Left ventricle myocardium inferior (tissue), 1 donor: ENCODE data around the gene TRIM33. TPM values are rescaled to one million over a fixed set of nuclear protein-coding genes. Genes with fewer than 3 reads are reported as not detected.

Source experiments
- DNase-seq: peaks from one replicate; pipeline ENCODE4 v3.0.0-alpha.2; 2020
- H3K27ac ChIP-seq: fragments of 200-600 bp; replicated peaks from 2 replicates; pipeline ENCODE4 v1.8.0; 2021
- H3K27me3 ChIP-seq: fragments of 200-600 bp; 2 replicates; pipeline ENCODE4 v1.8.0; 2021; ENCODE audit warnings: low read depth
- H3K36me3 ChIP-seq: fragments of 200-600 bp; 2 replicates; pipeline ENCODE4 v1.8.0; 2021
- H3K4me1 ChIP-seq: fragments of 200-600 bp; 2 replicates; pipeline ENCODE4 v1.8.0; 2021
- H3K4me3 ChIP-seq: fragments of 200-600 bp; 2 replicates; pipeline ENCODE4 v1.8.0; 2021; ENCODE audit warnings: mild to moderate bottlenecking, moderate library complexity
- H3K9me3 ChIP-seq: fragments of 200-600 bp; replicated peaks from 2 replicates; pipeline ENCODE4 v1.8.0; 2021
- intact Hi-C: fragments of 100-400 bp; cut with micrococcal nuclease; formaldehyde crosslinking; loops from one replicate; pipeline ENCODE4 v1.11.0; 2022
- total RNA-seq: library from RNA; stranded (reverse); fragmentation: NEBNext Ultra II Directional; extraction: Animal tissue kit (Norgen Biotek cat#: 25700); gene quantifications from one replicate; pipeline ENCODE4 v1.2.1, GENCODE V29; 2021
- TF ChIP-seq, protein P1 (sequence below): fragments of 200-600 bp; IDR thresholded peaks from 2 replicates; pipeline ENCODE4 v1.8.0; 2021; ENCODE audit warnings: antibody characterized with exemption, mild to moderate bottlenecking, borderline replicate concordance
- donor health status: DM: no; HTN: yes; CAD: no; lungs with severe emphysema.

TRIM33 gene
- total RNA-seq, 1 donor from 2014 or later = 14.2 TPM

DNA sequence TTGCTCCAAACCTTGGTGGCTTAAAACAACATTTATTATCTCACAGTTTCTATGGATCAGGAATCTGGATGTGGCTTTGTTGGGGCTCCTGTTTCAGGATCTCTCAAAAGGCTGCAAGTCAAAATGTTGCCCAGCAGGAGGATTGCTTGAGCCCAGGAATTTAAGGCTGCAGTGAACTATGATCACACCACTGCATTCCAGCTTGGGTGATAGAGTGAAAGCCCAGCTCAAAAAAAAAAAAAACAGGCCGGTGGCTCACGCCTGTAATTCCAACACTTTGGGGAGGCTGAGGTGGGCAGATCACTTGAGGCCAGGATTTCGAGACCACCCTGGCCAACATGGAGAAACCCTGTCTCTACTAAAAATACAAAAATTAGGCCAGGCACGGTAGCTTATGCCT is 40.4 kb upstream of the TRIM33 start:
- H3K4me3 ChIP-seq = no peak overlapping the region
- DNase-seq = no peak
- H3K9me3 ChIP-seq = no peaks in the 10 kb centered on the region
- H3K27me3 ChIP-seq = no peaks in the 10 kb centered on the region
- no peak overlapping the region for H3K27ac ChIP-seq
- H3K4me1 ChIP-seq = no peaks in the 10 kb centered on the region
- no peaks in the 10 kb centered on the region for H3K36me3 ChIP-seq
- intact Hi-C loops = loop anchor here (10.0 kb wide), 1 partner anchor 207 kb away; no protein-coding TSS in a partner anchor
- TF ChIP-seq, protein P1, sequence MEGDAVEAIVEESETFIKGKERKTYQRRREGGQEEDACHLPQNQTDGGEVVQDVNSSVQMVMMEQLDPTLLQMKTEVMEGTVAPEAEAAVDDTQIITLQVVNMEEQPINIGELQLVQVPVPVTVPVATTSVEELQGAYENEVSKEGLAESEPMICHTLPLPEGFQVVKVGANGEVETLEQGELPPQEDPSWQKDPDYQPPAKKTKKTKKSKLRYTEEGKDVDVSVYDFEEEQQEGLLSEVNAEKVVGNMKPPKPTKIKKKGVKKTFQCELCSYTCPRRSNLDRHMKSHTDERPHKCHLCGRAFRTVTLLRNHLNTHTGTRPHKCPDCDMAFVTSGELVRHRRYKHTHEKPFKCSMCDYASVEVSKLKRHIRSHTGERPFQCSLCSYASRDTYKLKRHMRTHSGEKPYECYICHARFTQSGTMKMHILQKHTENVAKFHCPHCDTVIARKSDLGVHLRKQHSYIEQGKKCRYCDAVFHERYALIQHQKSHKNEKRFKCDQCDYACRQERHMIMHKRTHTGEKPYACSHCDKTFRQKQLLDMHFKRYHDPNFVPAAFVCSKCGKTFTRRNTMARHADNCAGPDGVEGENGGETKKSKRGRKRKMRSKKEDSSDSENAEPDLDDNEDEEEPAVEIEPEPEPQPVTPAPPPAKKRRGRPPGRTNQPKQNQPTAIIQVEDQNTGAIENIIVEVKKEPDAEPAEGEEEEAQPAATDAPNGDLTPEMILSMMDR = no peak

- Histone ChIP-seq H3K27ac (no peak overlapping the region), H3K4me3 (no peak overlapping the region), H3K9me3 (no peaks in the 10 kb centered on the region), H3K27me3 (no peaks in the 10 kb centered on the region), H3K4me1 (no peaks in the 10 kb centered on the region), H3K36me3 (no peaks in the 10 kb centered on the region)
- intact Hi-C loops = loop anchor here (10.0 kb wide), 1 partner anchor 206 kb away; no protein-coding TSS in a partner anchor
- no peak for DNase-seq
- TF ChIP-seq, protein P1 = no peak
Observed at GRCh38 chr1:114550336-114550735, 39.3 kb upstream of the TRIM33 start.

DNA sequence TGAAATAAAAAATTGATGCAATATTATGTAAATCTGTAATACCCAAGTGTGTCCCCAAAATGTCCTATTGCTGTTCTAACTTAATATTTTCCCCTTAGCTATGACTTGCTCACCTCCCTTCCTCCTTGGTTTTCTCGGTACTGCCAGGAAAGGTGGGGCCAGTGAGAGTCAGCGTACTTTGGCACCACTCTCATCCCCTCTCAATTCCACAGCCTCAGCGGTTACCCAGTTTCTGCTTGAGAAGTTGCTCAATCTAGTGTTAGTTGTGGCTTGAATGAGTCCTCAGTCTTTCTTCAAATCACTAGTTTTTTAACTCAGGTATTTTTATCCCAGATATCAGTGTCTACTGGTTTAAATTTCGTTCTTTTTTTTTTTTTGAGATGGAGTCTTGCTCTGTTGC is 38.1 kb upstream of the TRIM33 start:
- no peaks in the 10 kb centered on the region for H3K27me3 ChIP-seq
- TF ChIP-seq, protein P1 = no peak
- intact Hi-C loops = no loop called here

DNA sequence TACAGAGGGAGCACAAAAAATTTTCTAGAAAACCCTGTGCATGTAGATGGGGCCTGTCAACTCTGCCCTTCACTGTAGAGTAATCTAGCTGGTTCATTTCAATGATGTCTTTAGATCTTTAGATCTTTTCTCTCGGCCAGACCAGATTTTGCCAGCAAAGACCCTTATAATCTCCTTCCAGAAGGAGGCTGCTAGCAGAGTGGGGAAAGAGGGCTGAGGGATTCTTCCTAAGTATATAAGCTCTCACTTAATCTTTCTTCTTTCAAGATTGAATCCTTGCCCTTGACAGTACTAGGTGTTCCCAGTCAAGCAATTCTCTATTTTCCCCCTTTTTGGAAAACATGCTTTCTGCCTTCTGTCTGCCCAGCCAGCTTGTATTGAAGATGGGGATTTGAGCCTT is 36.1 kb upstream of the TRIM33 start:
- DNase-seq = no peak
- Histone ChIP-seq H3K27me3 (no peaks in the 10 kb centered on the region), H3K4me1 (no peaks in the 10 kb centered on the region), H3K27ac (no peak overlapping the region), H3K9me3 (no peaks in the 10 kb centered on the region), H3K36me3 (no peaks in the 10 kb centered on the region), H3K4me3 (no peak overlapping the region)
- intact Hi-C loops = no loop called here
- TF ChIP-seq, protein P1 = no peak

More for the DNA sequence above, 38.1 kb upstream of the TRIM33 start:
- no peak overlapping the region for H3K4me3 ChIP-seq
- no peak for DNase-seq
- no peaks in the 10 kb centered on the region for H3K9me3 ChIP-seq
- no peaks in the 10 kb centered on the region for H3K36me3 ChIP-seq
- H3K27ac ChIP-seq = no peak overlapping the region
- H3K4me1 ChIP-seq = no peaks in the 10 kb centered on the region

- no peaks in the 10 kb centered on the region for H3K9me3 ChIP-seq
- intact Hi-C loops = no loop called here
- DNase-seq = no peak
- H3K4me1 ChIP-seq = no peaks in the 10 kb centered on the region
- H3K27ac ChIP-seq = no peak overlapping the region
- no peaks in the 10 kb centered on the region for H3K27me3 ChIP-seq
- no peaks in the 10 kb centered on the region for H3K36me3 ChIP-seq
- TF ChIP-seq, protein P1 = no peak
- H3K4me3 ChIP-seq = no peak overlapping the region
Observed at GRCh38 chr1:114545796-114546195, 34.8 kb upstream of the TRIM33 start.
